HCT116 (cell line): Measurements from ENCODE around the gene SUFU. TPM values are rescaled to one million over a fixed set of nuclear protein-coding genes. Genes with fewer than 3 reads are reported as not detected.

ENCODE experiments used
- ATAC-seq: fragments of 200-7000 bp; cut with Tn5 transposase; 2 replicates; pipeline ENCODE4 v1.9.1; 2020; ENCODE audit warnings: mild to moderate bottlenecking, moderate library complexity
- BruUV-seq: library from RNA; stranded (reverse); fragments of 400-500 nt; replicated peaks from 2 replicates; lab custom pipeline; 2021; lab: Mats Ljungman, UMichigan
- CTCF ChIA-PET: fragments of 300-600 bp; sonication (Branson Sonifier 250); formaldehyde crosslinking; loops from one replicate; lab custom pipeline; 2021; ENCODE audit warnings: antibody characterized with exemption; lab: Charles Lee
- POLR2A ChIA-PET: fragments of 300-600, 350-600 bp; sonication (Branson Sonifier 250); formaldehyde crosslinking; loops from one replicate; lab custom pipeline; 2021; ENCODE audit warnings: antibody characterized with exemption; lab: Charles Lee
- RAD21 ChIA-PET, 2 experiments: fragments of 300-600 bp; sonication (Branson Sonifier 250); formaldehyde crosslinking; loops; one replicate each; lab custom pipeline; 2023; ENCODE audit warnings: low total read pairs in 2 of 2; ENCODE audit not compliant: uncharacterized antibody in 2 of 2, unreplicated experiment in 2 of 2, low non-redundant PET in 1 of 2; lab: Charles Lee
- DNase-seq: peaks from one replicate; pipeline ENCODE4 v3.0.0-alpha.2; 2010; ENCODE audit warnings: low read depth, low spot score
- H2AFZ ChIP-seq: fragments of 200-600 bp; shearing (Covaris generic), sonication (generic); 2 replicates; pipeline ENCODE4 v1.6.1; 2017; ENCODE audit warnings: low read depth, mixed run types, mixed read lengths, antibody characterized with exemption, low read length; ENCODE audit not compliant: poor library complexity, severe bottlenecking
- H3K27ac ChIP-seq: 2 replicates; pipeline ENCODE4 v1.5.1; 2012; ENCODE audit warnings: low read depth, low read length
- H3K27me3 ChIP-seq: fragments of 200-600 bp; sonication (generic); 2 replicates; pipeline ENCODE4 v1.6.1; 2016; ENCODE audit warnings: mixed run types, low read length, mixed read lengths; ENCODE audit not compliant: insufficient read depth
- H3K36me3 ChIP-seq, 2 experiments: fragments of 200-500 bp in 1 of 2; fragments of 200-600 bp in 1 of 2; sonication (Bioruptor generic) in 1 of 2; sonication (generic) in 1 of 2; 2 replicates each; pipeline versions ENCODE4 v1.5.1 to v1.6.1; 2014 to 2016; ENCODE audit warnings: low read length in 2 of 2, inconsistent platforms in 1 of 2, mixed read lengths in 1 of 2, mixed run types in 1 of 2; ENCODE audit not compliant: insufficient read depth in 2 of 2, control insufficient read depth in 1 of 2
- H3K4me1 ChIP-seq, 2 experiments: fragments of 200-600 bp in 1 of 2; sonication (generic) in 1 of 2; 2 replicates each; pipeline versions ENCODE4 v1.5.1 to v1.6.1; 2012 to 2017; ENCODE audit warnings: low read length in 2 of 2, inconsistent platforms in 1 of 2, mild to moderate bottlenecking in 1 of 2, mixed read lengths in 1 of 2, mixed run types in 1 of 2, moderate library complexity in 1 of 2; ENCODE audit not compliant: insufficient read depth in 2 of 2, control insufficient read depth in 1 of 2
- H3K4me2 ChIP-seq: fragments of 200-600 bp; sonication (generic); 2 replicates; pipeline ENCODE4 v1.6.1; 2017; ENCODE audit warnings: mixed run types, low read length, mixed read lengths
- H3K4me3 ChIP-seq, 2 experiments: fragments of 200-600 bp in 1 of 2; sonication (generic) in 1 of 2; replicated peaks in 1 of 2; 2 replicates each; pipeline ENCODE4 v1.5.1; 2011 to 2016; ENCODE audit warnings: low read length in 2 of 2, control low read depth in 1 of 2, low read depth in 1 of 2, mild to moderate bottlenecking in 1 of 2, mixed read lengths in 1 of 2, mixed run types in 1 of 2
- H3K79me2 ChIP-seq: fragments of 200-600 bp; sonication (generic); 2 replicates; pipeline ENCODE4 v1.6.1; 2017; ENCODE audit warnings: mild to moderate bottlenecking, mixed run types, low read length, moderate library complexity, mixed read lengths; ENCODE audit not compliant: insufficient read depth
- H3K9ac ChIP-seq: fragments of 200-600 bp; sonication (generic); 2 replicates; pipeline ENCODE4 v1.6.1; 2016; ENCODE audit warnings: low read length, mixed read lengths
- H3K9me2 ChIP-seq: fragments of 200-600 bp; sonication (generic), shearing (Covaris generic); 2 replicates; pipeline ENCODE4 v1.6.1; 2017; ENCODE audit warnings: mixed run types, mild to moderate bottlenecking, moderate library complexity; ENCODE audit not compliant: insufficient read depth
- H3K9me3 ChIP-seq, 2 experiments: fragments of 200-500 bp in 1 of 2; fragments of 200-600 bp in 1 of 2; sonication (Bioruptor generic) in 1 of 2; sonication (generic) in 1 of 2; 2 replicates each; pipeline ENCODE4 v1.6.1; 2014 to 2017; ENCODE audit warnings: low read length in 2 of 2, mixed read lengths in 2 of 2, inconsistent platforms in 1 of 2, low read depth in 1 of 2, mild to moderate bottlenecking in 1 of 2, mixed run types in 1 of 2, moderate library complexity in 1 of 2; ENCODE audit not compliant: control insufficient read depth in 1 of 2, insufficient read depth in 1 of 2
- H4K20me1 ChIP-seq: fragments of 200-600 bp; sonication (generic), shearing (Covaris generic); 2 replicates; pipeline ENCODE4 v1.6.1; 2017; ENCODE audit warnings: mixed run types, mild to moderate bottlenecking, moderate library complexity; ENCODE audit not compliant: insufficient read depth
- CEBPB ChIP-seq: IDR thresholded peaks from 2 replicates; pipeline ENCODE4 v1.6.1; 2012; ENCODE audit warnings: low read depth
- EGR1 ChIP-seq: IDR thresholded peaks from 2 replicates; pipeline ENCODE4 v1.6.1; 2012; ENCODE audit warnings: low read depth
- ELF1 ChIP-seq: IDR thresholded peaks from 2 replicates; pipeline ENCODE4 v1.6.1; 2012; ENCODE audit warnings: low read depth, borderline replicate concordance
- EZH2 ChIP-seq: fragments of 200-600 bp; sonication (generic); IDR thresholded peaks from 2 replicates; pipeline ENCODE4 v1.6.1; 2017; ENCODE audit warnings: antibody characterized with exemption, mixed run types
- EZH2phosphoT487 ChIP-seq: fragments of 200-600 bp; IDR thresholded peaks from 2 replicates; pipeline ENCODE4 v1.6.1; 2018; ENCODE audit warnings: antibody characterized with exemption, borderline replicate concordance
- FOSL1 ChIP-seq: IDR thresholded peaks from 2 replicates; pipeline ENCODE4 v1.6.1; 2012; ENCODE audit warnings: low read depth
- JUND ChIP-seq: IDR thresholded peaks from 2 replicates; pipeline ENCODE4 v1.6.1; 2012
- POLR2A ChIP-seq: IDR thresholded peaks from 2 replicates; pipeline ENCODE4 v1.7.0; 2011; ENCODE audit warnings: borderline replicate concordance; ENCODE audit not compliant: insufficient read depth, insufficient read length; ENCODE audit errors: extremely low read depth
- POLR2AphosphoS5 ChIP-seq: IDR thresholded peaks from 2 replicates; pipeline ENCODE4 v1.6.1; 2011; ENCODE audit warnings: mild to moderate bottlenecking, low read depth, low read length, moderate library complexity
- RAD21 ChIP-seq: IDR thresholded peaks from 2 replicates; pipeline ENCODE4 v1.6.1; 2012; ENCODE audit warnings: low read depth, mild to moderate bottlenecking
- SIN3A ChIP-seq: IDR thresholded peaks from 2 replicates; pipeline ENCODE4 v1.6.1; 2012; ENCODE audit warnings: low read depth
- SP1 ChIP-seq: IDR thresholded peaks from 2 replicates; pipeline ENCODE4 v1.6.1; 2012; ENCODE audit warnings: low read depth
- YY1 ChIP-seq: IDR thresholded peaks from 2 replicates; pipeline ENCODE4 v1.6.1; 2011; ENCODE audit warnings: low read length, low read depth, moderate library complexity, mild to moderate bottlenecking; ENCODE audit not compliant: insufficient replicate concordance; ENCODE audit errors: extremely low read depth
- ZBTB33 ChIP-seq: IDR thresholded peaks from 2 replicates; pipeline ENCODE4 v1.6.1; 2011; ENCODE audit warnings: mild to moderate bottlenecking, low read length, moderate library complexity; ENCODE audit not compliant: insufficient replicate concordance; ENCODE audit errors: extremely low read depth
- ZFX ChIP-seq: fragments of 450-650 bp; IDR thresholded peaks from 2 replicates; pipeline ENCODE4 v1.6.1; 2017
- intact Hi-C: fragments of 100-400 bp; cut with micrococcal nuclease; formaldehyde crosslinking; loops from 2 replicates; pipeline ENCODE4 v1.10.0; 2022
- total RNA-seq: library from RNA; stranded (reverse); gene quantifications from one replicate; pipeline ENCODE4 v1.2.1, GENCODE V29; 2021; ENCODE audit not compliant: unreplicated experiment
- TF ChIP-seq, protein P1 (sequence below): IDR thresholded peaks from 2 replicates; pipeline ENCODE4 v1.6.1; 2012

The SUFU gene
- total RNA-seq, 1 experiment from 2014 or later: 18.8 TPM

GRCh38 chr10:102455893-102456471, 47.8 kb upstream of the SUFU start:
- Histone ChIP-seq H3K27ac (no peak overlapping the region), H4K20me1 (no peaks in the 10 kb centered on the region), H3K4me1 (peaks cover 22 to 37% of the 10 kb centered on the region in 2 experiments), H2AFZ (no peak overlapping the region), H3K4me2 (no peak overlapping the region), H3K9me2 (no peaks in the 10 kb centered on the region), H3K9me3 (no peaks in the 10 kb centered on the region), H3K9ac (no peak overlapping the region), H3K4me3 (no peak overlapping the region), H3K27me3 (no peaks in the 10 kb centered on the region), H3K36me3 (peaks cover 4 to 13% of the 10 kb centered on the region in 2 experiments; a peak in 2 of 4 replicates), H3K79me2 (peaks cover 28% of the 10 kb centered on the region)
- intact Hi-C loops: no loop called here
- RAD21 ChIA-PET: no interaction called here
- CTCF ChIA-PET: interaction anchor here (0.6 to 0.7 kb wide), 2 partner anchors 52 to 57 kb away, joined by 3 read pairs; no protein-coding TSS in a partner anchor
- no peak for TF ChIP-seq FOSL1
- TF ChIP-seq POLR2AphosphoS5: peak; percentile 56
- ATAC-seq: no peak
- POLR2A ChIA-PET: no interaction called here
- BruUV-seq: no TSS peak
- DNase-seq: no peak

DNA sequence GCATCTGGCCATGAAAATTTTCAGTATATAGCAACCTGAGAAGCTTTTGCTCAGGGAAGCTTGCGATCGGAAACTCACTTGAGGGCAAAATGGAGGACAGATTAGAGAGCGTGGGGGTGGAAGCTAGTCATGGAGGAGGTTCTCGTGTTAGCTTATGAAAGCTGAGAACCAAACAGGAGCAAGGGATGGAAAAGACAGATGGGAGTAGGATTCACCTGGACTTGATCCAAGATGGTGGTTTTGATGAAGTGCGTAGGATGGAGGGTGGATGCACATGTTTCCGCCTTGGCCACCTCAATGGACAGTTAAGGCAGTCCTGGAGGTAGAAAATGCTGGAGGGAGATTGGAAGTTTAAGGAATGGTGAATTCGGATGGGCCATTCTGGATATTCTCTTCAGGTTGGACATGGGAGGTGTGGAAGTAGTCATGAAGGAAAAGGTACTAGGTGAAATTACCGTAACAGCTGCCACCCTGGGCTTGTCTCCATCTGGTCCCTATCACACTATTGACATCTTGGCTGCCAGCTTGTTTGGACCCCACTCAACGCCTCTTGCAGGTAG, 46.1 kb upstream of the SUFU start:
- Histone ChIP-seq H3K9me2 (no peaks in the 10 kb centered on the region), H2AFZ (no peak overlapping the region), H3K27me3 (no peaks in the 10 kb centered on the region), H3K79me2 (peaks cover 24% of the 10 kb centered on the region; the same call in 1 of the 2 replicates), H3K9me3 (no peaks in the 10 kb centered on the region)
- CTCF ChIA-PET: no interaction called here
- RAD21 ChIA-PET: no interaction called here
- POLR2A ChIA-PET: no interaction called here
- TF ChIP-seq ZFX: no peak
- no peak for TF ChIP-seq EZH2phosphoT487
- TF ChIP-seq, protein P1, sequence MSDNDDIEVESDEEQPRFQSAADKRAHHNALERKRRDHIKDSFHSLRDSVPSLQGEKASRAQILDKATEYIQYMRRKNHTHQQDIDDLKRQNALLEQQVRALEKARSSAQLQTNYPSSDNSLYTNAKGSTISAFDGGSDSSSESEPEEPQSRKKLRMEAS: no peak
- no peak for TF ChIP-seq ELF1
- no peak for TF ChIP-seq ZBTB33
- TF ChIP-seq JUND: no peak
- no peak for TF ChIP-seq SIN3A
- no peak for TF ChIP-seq YY1
- no peak for TF ChIP-seq SP1
- TF ChIP-seq EGR1: no peak
- no peak for TF ChIP-seq RAD21
- TF ChIP-seq CEBPB: no peak
- TF ChIP-seq POLR2A: no peak
- TF ChIP-seq EZH2: no peak
- TF ChIP-seq POLR2AphosphoS5: no peak
- TF ChIP-seq FOSL1: no peak
- TF ChIP-seq, all 23 proteins: peak for 0
- Histone ChIP-seq H3K9ac (no peak overlapping the region), H3K36me3 (peaks cover 4 to 13% of the 10 kb centered on the region in 2 experiments; a peak in 2 of 4 replicates), H3K27ac (no peak overlapping the region), H3K4me1 (peaks cover 20 to 36% of the 10 kb centered on the region in 2 experiments), H4K20me1 (no peaks in the 10 kb centered on the region), H3K4me3 (no peak overlapping the region), H3K4me2 (no peak overlapping the region)
- BruUV-seq: no TSS peak
- intact Hi-C loops: no loop called here
- DNase-seq (no peak), ATAC-seq (no peak)
